Heart left ventricle (tissue), 16 donors: ENCODE data around the gene SVEP1. TPM values are rescaled to one million over a fixed set of nuclear protein-coding genes. Genes with fewer than 3 reads are reported as not detected.

Experiments used
- ATAC-seq, 4 donors: fragments of 200-7000 bp; cut with Tn5 transposase; one replicate each; pipeline ENCODE4 v1.9.1; 2020 to 2022; ENCODE audit warnings: moderate library complexity in 4 of 4, mild to moderate bottlenecking in 3 of 4, moderate number of reproducible peaks in 1 of 4
- DNase-seq, 5 donors: peaks; one replicate each; pipeline ENCODE4 v3.0.0-alpha.2; 2020
- H3K27ac ChIP-seq, 12 donors: fragments of 200-600 bp; sonication (generic) in 4 of 12; one replicate each; pipeline versions ENCODE4 v1.5.0 to v1.8.0; 2016 to 2022; ENCODE audit warnings: mild to moderate bottlenecking in 2 of 12
- H3K27me3 ChIP-seq, 9 donors: fragments of 200-600 bp; sonication (generic) in 2 of 9; one replicate each; pipeline versions ENCODE4 v1.5.1 to v1.8.0; 2016 to 2022; ENCODE audit warnings: mild to moderate bottlenecking in 3 of 9
- H3K36me3 ChIP-seq, 9 donors: fragments of 200-600 bp; sonication (generic) in 2 of 9; one replicate each; pipeline versions ENCODE4 v1.5.0 to v1.8.0; 2018 to 2022; ENCODE audit warnings: mild to moderate bottlenecking in 2 of 9
- H3K4me1 ChIP-seq, 12 donors: fragments of 200-600 bp; sonication (generic) in 4 of 12; one replicate each; pipeline versions ENCODE4 v1.5.0 to v1.8.0; 2016 to 2022; ENCODE audit warnings: mild to moderate bottlenecking in 3 of 12
- H3K4me3 ChIP-seq, 12 donors: fragments of 200-600 bp; sonication (generic) in 4 of 12; one replicate each; pipeline versions ENCODE4 v1.5.0 to v1.8.0; 2017 to 2022; ENCODE audit warnings: mild to moderate bottlenecking in 9 of 12, moderate library complexity in 4 of 12
- H3K9me3 ChIP-seq, 12 donors: fragments of 200-600 bp; sonication (generic) in 4 of 12; one replicate each; pipeline versions ENCODE4 v1.5.0 to v1.8.0; 2016 to 2022; ENCODE audit warnings: mild to moderate bottlenecking in 1 of 12
- POLR2A ChIP-seq, 2 donors: fragments of 450-650 bp; IDR thresholded peaks; one replicate each; pipeline ENCODE4 v1.6.1; 2017; ENCODE audit warnings: antibody characterized with exemption in 2 of 2, mild to moderate bottlenecking in 2 of 2, moderate library complexity in 2 of 2
- WGBS, 4 donors: extraction: QIAGEN DNeasy Blood & Tissue Kit in 2 of 4; methylation state at CpG; one replicate each; pipeline versions ENCODE4 v1.1.5 to v1.1.7; 2013 to 2018; 5-methylcytosine and 5-hydroxymethylcytosine counted together
- intact Hi-C, 10 donors: fragments of 100-400 bp; cut with DNase I; formaldehyde crosslinking; loops; one replicate each; pipeline versions ENCODE4 v1.11.1 to v1.14.2; 2022
- polyA plus RNA-seq, 2 donors: library from polyadenylated mRNA; stranded (reverse); fragments of 200-250 nt; gene quantifications; one replicate each; pipeline ENCODE4 v1.2.3, GENCODE V29; 2013
- total RNA-seq, 9 donors: library from RNA; depleted of rRNA in 2 of 9; stranded (reverse); fragments of >200 nt in 2 of 9; fragmentation: NEBNext Ultra II Directional in 3 of 9; extraction: Animal tissue kit (Norgen Biotek cat#: 25700) in 3 of 9; gene quantifications; one replicate each; pipeline versions ENCODE4 v1.1.0 to v1.2.4, GENCODE V29; 2016 to 2023
- TF ChIP-seq, protein P1 (sequence below), 12 donors: fragments of 200-600 bp; sonication (generic) in 4 of 12; IDR thresholded peaks; one replicate each; pipeline versions ENCODE4 v1.5.0 to v1.8.0; 2018 to 2022; ENCODE audit warnings: antibody characterized with exemption in 12 of 12, mild to moderate bottlenecking in 5 of 12
- donor health status: ischemic (EF 13 %, LVEDD 7.1; RV severe dilation, severe dysfunction).
- donor health status: healthy with polysubstance abuse.
- donor health status: DM: no; HTN: yes; CAD: no.
- donor health status: DM: no; HTN: no; CAD: no.
- donor health status: ischemic (EF 25% LVEDD 6.9; RV normal size, moderate dysfunction).
- donor health status: ischemic (EF 25% LVEDD 5.7; RV mildly dilated, moderate dysfunction).
- donor health status: healthy.
- donor health status: DM: yes; HTN: yes; CAD: no.
- donor health status: ischemic (EF 35%, LVEDD 5.7; RV mildly dilated, moderate dysfunction).
- donor health status: nonischemic (EF 11% LVEDD 7.7; RV severe dilation, severe dysfunction).
- donor health status: DM: yes; HTN: yes; CAD: no.
- donor health status: PGD.
- donor health status: ischemic (EF 29% LVEDD 5.4; RV normal size, mild dysfunction).
- donor health status: nonischemic (EF 23%, LVEDD 6.1; RV moderate dilation, normal function).

Gene SVEP1
- total and polyA plus RNA-seq, 11 donors: 0.50 to 34.4 (median 7.5) TPM

DNA sequence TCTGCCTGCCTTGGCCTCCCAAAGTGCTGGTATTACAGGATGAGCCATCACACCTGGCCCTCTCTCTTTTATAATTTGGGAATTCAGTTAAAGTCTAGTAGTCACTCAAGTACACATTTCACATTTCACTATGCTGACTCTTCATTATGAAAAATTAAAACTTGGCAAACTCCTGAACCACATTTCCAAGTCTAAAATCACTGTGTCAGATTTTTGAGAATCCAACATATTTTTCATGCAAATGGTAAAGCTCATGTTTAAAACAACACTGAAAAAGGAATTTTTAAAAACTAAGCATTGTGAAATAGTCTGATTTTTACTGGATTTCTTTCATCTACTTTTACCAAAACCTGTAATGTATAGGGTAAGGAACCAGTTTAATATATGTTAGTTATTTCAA, 92.3 kb downstream of the SVEP1 start:
- DNase-seq (no peak), ATAC-seq (no peak)
- Histone ChIP-seq H3K36me3 (peaks cover 0 to 36% (median 0%) of the 10 kb centered on the region in 9 donors), H3K4me3 (no peak overlapping the region), H3K4me1 (no peaks in the 10 kb centered on the region), H3K9me3 (no peaks in the 10 kb centered on the region), H3K27ac (no peak overlapping the region), H3K27me3 (no peaks in the 10 kb centered on the region)
- intact Hi-C loops: no loop called here
- TF ChIP-seq, protein P1, sequence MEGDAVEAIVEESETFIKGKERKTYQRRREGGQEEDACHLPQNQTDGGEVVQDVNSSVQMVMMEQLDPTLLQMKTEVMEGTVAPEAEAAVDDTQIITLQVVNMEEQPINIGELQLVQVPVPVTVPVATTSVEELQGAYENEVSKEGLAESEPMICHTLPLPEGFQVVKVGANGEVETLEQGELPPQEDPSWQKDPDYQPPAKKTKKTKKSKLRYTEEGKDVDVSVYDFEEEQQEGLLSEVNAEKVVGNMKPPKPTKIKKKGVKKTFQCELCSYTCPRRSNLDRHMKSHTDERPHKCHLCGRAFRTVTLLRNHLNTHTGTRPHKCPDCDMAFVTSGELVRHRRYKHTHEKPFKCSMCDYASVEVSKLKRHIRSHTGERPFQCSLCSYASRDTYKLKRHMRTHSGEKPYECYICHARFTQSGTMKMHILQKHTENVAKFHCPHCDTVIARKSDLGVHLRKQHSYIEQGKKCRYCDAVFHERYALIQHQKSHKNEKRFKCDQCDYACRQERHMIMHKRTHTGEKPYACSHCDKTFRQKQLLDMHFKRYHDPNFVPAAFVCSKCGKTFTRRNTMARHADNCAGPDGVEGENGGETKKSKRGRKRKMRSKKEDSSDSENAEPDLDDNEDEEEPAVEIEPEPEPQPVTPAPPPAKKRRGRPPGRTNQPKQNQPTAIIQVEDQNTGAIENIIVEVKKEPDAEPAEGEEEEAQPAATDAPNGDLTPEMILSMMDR (IDR thresholded peaks at IDR 0.05): no peak

DNA sequence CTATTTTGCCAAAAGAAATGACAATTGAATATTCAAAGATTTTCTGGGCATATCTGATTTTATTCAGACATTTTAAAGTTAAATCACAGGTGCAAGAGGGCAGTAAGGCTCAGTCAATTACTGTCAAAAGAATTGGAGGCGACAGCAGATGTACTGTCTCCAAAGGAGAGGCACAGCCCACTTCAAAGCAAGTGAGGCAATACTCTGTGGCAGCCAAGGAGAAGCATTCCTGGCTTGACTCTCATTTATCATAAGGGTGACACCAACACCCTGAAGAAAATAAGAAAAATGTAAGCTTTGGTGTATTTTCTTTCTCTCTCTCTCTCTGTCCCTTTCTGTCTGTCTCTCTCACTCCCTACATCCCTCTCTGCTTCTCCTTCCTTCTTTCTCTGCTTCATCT, 93.3 kb downstream of the SVEP1 start:
- H3K4me1 ChIP-seq: no peaks in the 10 kb centered on the region
- H3K4me3 ChIP-seq: no peak overlapping the region
- TF ChIP-seq, protein P1 (IDR thresholded peaks at IDR 0.05): no peak
- TF ChIP-seq POLR2A (IDR thresholded peaks at IDR 0.05): no peak
- no peaks in the 10 kb centered on the region for H3K27me3 ChIP-seq
- intact Hi-C loops: no loop called here
- 80 to 94% (median 81%) methylated on average over 1 of the region's 1 CpG for WGBS, 4 donors
- H3K27ac ChIP-seq: no peak overlapping the region
- H3K9me3 ChIP-seq: no peaks in the 10 kb centered on the region
- peaks cover 0 to 45% (median 0%) of the 10 kb centered on the region in 9 donors for H3K36me3 ChIP-seq
- ATAC-seq (no peak), DNase-seq (no peak)

DNA sequence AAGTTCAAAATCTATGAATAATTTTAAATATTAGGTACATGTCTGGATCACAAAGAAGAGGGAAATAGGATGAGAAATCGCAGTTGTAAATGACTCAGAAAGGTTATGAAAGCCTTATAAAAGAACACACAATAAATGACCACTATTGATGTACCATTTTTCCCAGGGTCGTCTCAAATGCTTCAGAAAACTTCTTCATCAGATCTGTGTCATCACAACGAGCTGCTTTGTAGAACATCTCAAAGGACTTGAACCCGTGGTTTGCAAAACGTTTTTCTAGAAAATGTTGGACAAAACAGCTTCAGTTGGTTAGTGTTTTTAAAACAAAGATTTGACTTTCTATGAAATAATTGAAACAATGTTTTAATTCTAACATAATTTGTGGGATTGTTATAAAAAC, 100.1 kb downstream of the SVEP1 start:
- Histone ChIP-seq H3K9me3 (no peaks in the 10 kb centered on the region), H3K36me3 (peaks cover 0 to 72% (median 0%) of the 10 kb centered on the region in 9 donors), H3K4me1 (no peaks in the 10 kb centered on the region), H3K4me3 (no peak overlapping the region), H3K27ac (no peak overlapping the region), H3K27me3 (no peaks in the 10 kb centered on the region)
- WGBS, 4 donors: 67 to 79% (median 69%) methylated on average over 5 of the region's 5 CpGs
- DNase-seq (no peak), ATAC-seq (no peak)
- intact Hi-C loops: loop anchor here in 1 of 10 donors (10.0 kb wide), 1 partner anchor 135 kb away; no protein-coding TSS in a partner anchor
- TF ChIP-seq, protein P1 (IDR thresholded peaks at IDR 0.05): no peak
- TF ChIP-seq POLR2A (IDR thresholded peaks at IDR 0.05): no peak

DNA sequence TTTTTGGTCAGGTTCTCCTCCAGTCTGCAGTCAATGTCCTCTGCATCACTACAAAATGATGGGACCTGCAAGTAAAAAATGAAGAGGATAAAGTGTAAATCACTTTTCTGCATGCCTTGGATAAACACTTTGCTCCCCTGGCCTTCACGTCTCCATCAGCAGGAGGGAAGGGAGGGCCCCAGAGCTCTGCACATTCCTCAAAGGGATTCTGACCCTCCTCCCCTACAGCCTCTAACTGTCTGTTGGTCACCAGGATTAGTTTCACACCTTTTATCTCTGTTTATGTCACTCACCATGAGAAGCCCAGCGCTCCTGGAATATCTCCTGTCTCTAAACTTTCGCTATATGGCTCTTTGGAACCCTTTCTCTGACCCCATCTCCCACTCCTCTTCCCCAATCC, 103.3 kb downstream of the SVEP1 start:
- H3K4me1 ChIP-seq: no peaks in the 10 kb centered on the region
- H3K4me3 ChIP-seq: no peak overlapping the region
- TF ChIP-seq, protein P1 (IDR thresholded peaks at IDR 0.05): no peak
- no peak for TF ChIP-seq POLR2A (IDR thresholded peaks at IDR 0.05)
- DNase-seq (no peak), ATAC-seq (no peak)
- no peaks in the 10 kb centered on the region for H3K9me3 ChIP-seq
- H3K36me3 ChIP-seq: peaks cover 0 to 56% (median 0%) of the 10 kb centered on the region in 9 donors
- H3K27me3 ChIP-seq: no peaks in the 10 kb centered on the region
- intact Hi-C loops: loop anchor here in 1 of 10 donors (10.0 kb wide), 1 partner anchor 139 kb away; no protein-coding TSS in a partner anchor
- no peak overlapping the region for H3K27ac ChIP-seq
- WGBS, 4 donors: 16 to 46% (median 29%) methylated on average over 3 of the region's 3 CpGs
